ENCODE data around the gene SPATA20.

SPATA20 gene

GRCh38 chr17:50559674-50560184 lies 12.8 kb downstream of the SPATA20 start:
- no peak for DNase-seq (ENCODE audit: low spot score)

- DNase-seq (ENCODE audit: low spot score): peak; percentile 51
These were observed 13.3 kb downstream of the SPATA20 start, which contains the start of gene CACNA1G for GRCh38 chr17:50560185-50560824. TSS of gene CACNA1G (plus strand) at chr17:50560715. CDS start at chr17:50561460, 745 bp downstream.

- DNase-seq (ENCODE audit: low spot score): no peak
These were observed 14.2 kb downstream of the SPATA20 start for GRCh38 chr17:50560931-50561745.

- DNase-seq (ENCODE audit: low spot score): no peak
These were observed 14.8 kb downstream of the SPATA20 start for GRCh38 chr17:50561746-50562141.

GRCh38 chr17:50562242-50563091 lies 15.5 kb downstream of the SPATA20 start:
- DNase-seq (ENCODE audit: low spot score): no peak

GRCh38 chr17:50563092-50563511 lies 16.1 kb downstream of the SPATA20 start:
- DNase-seq (ENCODE audit: low spot score): no peak

- no peak for DNase-seq (ENCODE audit: low spot score)
These were observed 17.9 kb downstream of the SPATA20 start for GRCh38 chr17:50564916-50565315.

- DNase-seq (ENCODE audit: low spot score): peak; percentile 45
These were observed 18.7 kb downstream of the SPATA20 start for GRCh38 chr17:50565402-50566350.

- DNase-seq (ENCODE audit: low spot score): no peak
These were observed 19.9 kb downstream of the SPATA20 start for GRCh38 chr17:50566886-50567285.

GRCh38 chr17:50568659-50569058 lies 21.7 kb downstream of the SPATA20 start:
- DNase-seq (ENCODE audit: low spot score): no peak

GRCh38 chr17:50569592-50569991 lies 22.6 kb downstream of the SPATA20 start:
- no peak for DNase-seq (ENCODE audit: low spot score)

- DNase-seq (ENCODE audit: low spot score): no peak
These were observed 23.1 kb downstream of the SPATA20 start for GRCh38 chr17:50570032-50570431.

- no peak for DNase-seq (ENCODE audit: low spot score)
These were observed 23.6 kb downstream of the SPATA20 start for GRCh38 chr17:50570528-50570927.

- DNase-seq (ENCODE audit: low spot score): no peak
These were observed 24.7 kb downstream of the SPATA20 start for GRCh38 chr17:50571681-50572080.

- DNase-seq (ENCODE audit: low spot score): no peak
These were observed 25.6 kb downstream of the SPATA20 start for GRCh38 chr17:50572541-50572940.

- DNase-seq (ENCODE audit: low spot score): no peak
These were observed 27.1 kb downstream of the SPATA20 start for GRCh38 chr17:50573866-50574611.

GRCh38 chr17:50575581-50576210 lies 28.7 kb downstream of the SPATA20 start:
- DNase-seq (ENCODE audit: low spot score): no peak

GRCh38 chr17:50576864-50577263 lies 29.9 kb downstream of the SPATA20 start:
- DNase-seq (ENCODE audit: low spot score): no peak

- no peak for DNase-seq (ENCODE audit: low spot score)
These were observed 30.5 kb downstream of the SPATA20 start for GRCh38 chr17:50577451-50577954.

- DNase-seq (ENCODE audit: low spot score): no peak
These were observed 31.2 kb downstream of the SPATA20 start for GRCh38 chr17:50578173-50578572.

Measured in pons (tissue), 1 donor.